ENCODE measurements around the gene ATPAF1.

The ATPAF1 gene

DNA sequence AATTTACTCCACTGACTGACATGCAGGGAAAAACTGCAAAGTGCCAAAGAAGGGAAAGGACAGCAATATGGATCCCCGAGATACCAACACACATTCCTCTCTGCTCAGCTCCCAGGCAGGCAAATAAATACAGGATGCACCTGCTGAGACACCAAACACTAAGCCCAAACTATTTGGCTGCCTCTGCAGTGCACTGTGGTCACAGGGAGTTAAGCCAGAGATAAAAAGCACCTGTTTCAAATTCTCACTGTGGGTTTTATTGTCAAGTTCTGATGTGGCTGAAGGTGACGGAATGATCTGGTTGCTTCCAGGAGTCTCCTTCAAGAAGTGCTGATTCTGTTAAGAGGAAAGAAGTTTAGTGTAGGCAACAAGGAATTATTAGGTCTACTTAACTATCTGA lies 21.2 kb upstream of the ATPAF1 start:
- Histone ChIP-seq H3K9me3 (ENCODE audit: control insufficient read depth, insufficient read depth, low read length) (no peaks in the 10 kb centered on the region), H3K4me1 (ENCODE audit: insufficient read depth, low read length) (no peaks in the 10 kb centered on the region), H3K9ac (ENCODE audit: low read depth, low read length) (no peak overlapping the region), H3K36me3 (ENCODE audit: insufficient read depth, low read length) (peaks cover 39% of the 10 kb centered on the region)

DNA sequence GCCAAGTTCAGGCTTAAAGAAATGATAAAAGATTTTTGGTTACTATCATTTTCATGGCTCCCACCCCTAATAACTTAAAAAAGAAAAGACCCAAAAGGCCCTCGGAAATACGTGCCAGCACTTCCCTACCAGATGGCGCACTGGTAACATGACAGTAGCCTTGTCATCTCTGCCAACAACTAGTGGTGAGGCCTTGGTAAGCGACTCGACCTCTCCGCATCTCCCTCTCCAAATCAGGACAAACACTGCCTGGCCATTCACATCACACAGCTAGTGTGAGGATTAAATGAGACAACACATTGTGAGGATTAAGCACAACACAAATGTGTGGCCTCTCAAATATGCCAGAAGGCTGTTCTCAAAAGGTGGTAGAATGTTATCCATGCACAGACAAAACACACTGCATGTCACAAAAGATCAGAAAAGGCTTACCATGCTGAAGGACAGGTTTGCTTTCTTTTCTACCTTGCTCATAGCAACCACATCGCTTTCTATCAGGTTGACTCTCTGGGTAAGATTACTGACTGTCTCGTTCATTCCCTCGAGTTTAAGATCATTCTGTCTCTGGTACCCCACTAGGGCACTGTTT lies 19.9 kb upstream of the ATPAF1 start:
- H3K9ac ChIP-seq (ENCODE audit: low read depth, low read length), result no peak overlapping the region
- H3K9me3 ChIP-seq (ENCODE audit: control insufficient read depth, insufficient read depth, low read length), result no peaks in the 10 kb centered on the region
- peaks cover 39% of the 10 kb centered on the region for H3K36me3 ChIP-seq (ENCODE audit: insufficient read depth, low read length)
- no peaks in the 10 kb centered on the region for H3K4me1 ChIP-seq (ENCODE audit: insufficient read depth, low read length)

DNA sequence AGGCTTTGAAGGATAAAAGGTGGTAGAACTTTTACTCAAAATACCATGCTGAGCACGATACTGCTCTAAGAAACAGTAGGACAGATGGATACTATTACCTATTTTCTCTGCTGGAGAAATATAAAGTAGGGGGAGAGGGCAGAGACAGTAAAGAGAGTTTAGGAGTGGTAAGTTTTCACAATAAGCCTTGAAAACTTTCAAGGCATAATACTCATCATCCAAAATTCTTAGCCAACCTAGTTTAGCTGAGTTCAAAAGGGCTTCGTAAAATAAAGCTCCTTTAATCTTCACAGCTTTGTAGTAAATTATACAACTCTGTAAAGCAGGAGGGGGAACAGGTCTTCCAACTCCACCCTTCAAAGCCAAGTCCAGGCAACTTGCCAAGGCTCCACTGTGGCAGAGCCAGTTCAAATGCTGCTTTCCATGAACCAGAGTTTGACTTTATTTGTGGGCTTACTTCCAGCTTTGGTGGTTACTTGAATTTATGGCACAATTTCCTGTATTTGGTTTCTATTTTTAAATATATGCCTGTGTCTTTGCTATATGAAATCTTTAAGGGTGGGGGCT lies 19.0 kb upstream of the ATPAF1 start:
- Histone ChIP-seq H3K36me3 (ENCODE audit: insufficient read depth, low read length) (peaks cover 39% of the 10 kb centered on the region), H3K4me1 (ENCODE audit: insufficient read depth, low read length) (no peaks in the 10 kb centered on the region), H3K9ac (ENCODE audit: low read depth, low read length) (no peak overlapping the region), H3K9me3 (ENCODE audit: control insufficient read depth, insufficient read depth, low read length) (no peaks in the 10 kb centered on the region)

DNA sequence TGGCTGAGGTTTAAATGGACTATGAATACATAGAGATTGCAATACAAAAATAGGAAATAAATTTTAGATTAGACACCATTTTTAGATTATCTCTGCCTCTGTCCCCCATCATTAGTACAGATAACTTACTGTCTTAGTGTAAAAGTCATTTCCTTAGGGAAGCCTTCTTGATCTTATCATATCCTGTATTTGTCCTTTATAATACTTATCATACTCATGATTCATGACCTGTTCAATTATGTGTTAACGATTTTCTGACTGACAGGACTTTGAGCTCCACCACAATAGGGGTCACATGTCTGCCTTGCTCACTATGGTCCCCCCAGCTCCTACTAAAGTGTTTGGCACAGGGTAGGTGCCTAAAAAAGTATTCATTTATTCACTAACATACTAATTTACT lies 18.1 kb upstream of the ATPAF1 start:
- no peaks in the 10 kb centered on the region for H3K4me1 ChIP-seq (ENCODE audit: insufficient read depth, low read length)
- peaks cover 47% of the 10 kb centered on the region for H3K36me3 ChIP-seq (ENCODE audit: insufficient read depth, low read length)
- no peak overlapping the region for H3K9ac ChIP-seq (ENCODE audit: low read depth, low read length)
- H3K9me3 ChIP-seq (ENCODE audit: control insufficient read depth, insufficient read depth, low read length), result no peaks in the 10 kb centered on the region

DNA sequence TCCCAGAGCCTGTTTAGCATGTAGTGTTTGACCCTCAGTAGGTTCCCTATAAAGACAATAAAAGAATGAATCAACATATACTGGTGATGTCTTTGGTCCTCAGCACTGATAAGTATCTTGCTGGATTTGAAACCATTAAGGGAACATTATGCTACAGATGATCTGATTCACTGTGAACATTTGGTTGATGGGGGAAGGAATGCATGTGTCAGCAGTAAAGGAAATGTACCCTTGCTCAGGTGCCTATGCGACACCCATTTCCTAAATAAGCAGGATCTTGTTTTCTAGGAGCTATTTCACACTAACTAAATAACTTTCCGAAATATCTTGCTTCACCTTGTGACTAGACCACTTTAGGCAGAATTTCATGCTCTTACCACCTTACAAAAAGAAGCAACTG lies 16.5 kb upstream of the ATPAF1 start:
- no peaks in the 10 kb centered on the region for H3K4me1 ChIP-seq (ENCODE audit: insufficient read depth, low read length)
- H3K9me3 ChIP-seq (ENCODE audit: control insufficient read depth, insufficient read depth, low read length), result no peaks in the 10 kb centered on the region
- H3K9ac ChIP-seq (ENCODE audit: low read depth, low read length), result no peak overlapping the region
- peaks cover 37% of the 10 kb centered on the region for H3K36me3 ChIP-seq (ENCODE audit: insufficient read depth, low read length)

DNA sequence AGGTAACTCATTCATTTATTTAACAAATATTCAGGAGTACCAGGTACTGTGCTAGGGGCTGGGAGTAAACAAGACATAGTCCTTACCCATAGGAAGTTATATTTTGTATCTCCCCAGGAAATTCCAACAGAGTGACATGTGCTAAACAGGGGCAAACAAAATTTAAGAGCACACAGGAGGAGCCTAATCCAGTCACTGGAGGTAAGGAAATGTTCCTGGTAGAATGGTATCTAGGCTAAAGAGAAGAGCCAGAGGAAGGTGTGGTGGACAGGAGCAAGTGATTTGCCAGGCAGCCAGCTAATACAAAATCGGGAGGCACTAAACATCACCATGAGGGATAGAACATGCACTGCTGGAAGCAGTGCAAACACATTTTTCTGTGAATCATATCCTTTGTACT lies 13.9 kb upstream of the ATPAF1 start:
- Histone ChIP-seq H3K9ac (ENCODE audit: low read depth, low read length) (no peak overlapping the region), H3K4me1 (ENCODE audit: insufficient read depth, low read length) (peaks cover 4% of the 10 kb centered on the region; the same call in 1 of the 2 replicates), H3K9me3 (ENCODE audit: control insufficient read depth, insufficient read depth, low read length) (no peaks in the 10 kb centered on the region), H3K36me3 (ENCODE audit: insufficient read depth, low read length) (peaks cover 25% of the 10 kb centered on the region)

DNA sequence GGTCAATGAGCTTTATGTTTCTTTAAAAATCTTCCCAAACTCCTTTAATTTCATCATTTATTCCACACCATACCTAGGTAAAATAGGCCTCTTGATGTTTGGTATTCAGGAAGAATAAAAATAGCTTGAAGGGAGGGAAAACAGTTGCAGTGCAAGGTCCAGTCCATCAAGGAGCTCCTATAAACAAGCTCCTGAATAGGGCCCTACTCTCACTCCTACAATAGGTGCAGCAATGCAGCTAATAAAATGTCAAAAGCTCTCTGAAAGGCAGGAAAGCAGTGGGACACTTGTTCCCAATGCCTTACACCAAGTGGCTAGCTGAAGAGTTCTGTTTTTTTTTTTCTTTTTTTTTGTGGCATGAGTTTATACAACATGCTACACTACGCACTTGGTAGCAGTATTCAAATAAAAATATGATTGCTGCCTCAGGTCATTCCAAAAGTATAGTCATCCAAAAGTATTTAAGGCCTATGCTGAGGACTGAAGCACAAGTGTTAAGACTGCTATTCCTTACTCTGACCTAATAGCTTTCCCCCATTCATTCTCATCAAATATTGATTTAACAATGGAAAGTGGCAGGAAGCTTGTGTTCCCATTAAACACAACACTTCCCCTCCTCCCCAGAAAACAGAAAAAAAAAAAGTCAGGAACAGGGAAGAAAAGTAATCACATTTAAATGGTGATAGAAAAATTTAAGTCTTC lies 13.3 kb upstream of the ATPAF1 start:
- Histone ChIP-seq H3K9me3 (ENCODE audit: control insufficient read depth, insufficient read depth, low read length) (no peaks in the 10 kb centered on the region), H3K9ac (ENCODE audit: low read depth, low read length) (no peak overlapping the region), H3K4me1 (ENCODE audit: insufficient read depth, low read length) (peaks cover 7% of the 10 kb centered on the region; the same call in 1 of the 2 replicates), H3K36me3 (ENCODE audit: insufficient read depth, low read length) (peaks cover 21% of the 10 kb centered on the region)

DNA sequence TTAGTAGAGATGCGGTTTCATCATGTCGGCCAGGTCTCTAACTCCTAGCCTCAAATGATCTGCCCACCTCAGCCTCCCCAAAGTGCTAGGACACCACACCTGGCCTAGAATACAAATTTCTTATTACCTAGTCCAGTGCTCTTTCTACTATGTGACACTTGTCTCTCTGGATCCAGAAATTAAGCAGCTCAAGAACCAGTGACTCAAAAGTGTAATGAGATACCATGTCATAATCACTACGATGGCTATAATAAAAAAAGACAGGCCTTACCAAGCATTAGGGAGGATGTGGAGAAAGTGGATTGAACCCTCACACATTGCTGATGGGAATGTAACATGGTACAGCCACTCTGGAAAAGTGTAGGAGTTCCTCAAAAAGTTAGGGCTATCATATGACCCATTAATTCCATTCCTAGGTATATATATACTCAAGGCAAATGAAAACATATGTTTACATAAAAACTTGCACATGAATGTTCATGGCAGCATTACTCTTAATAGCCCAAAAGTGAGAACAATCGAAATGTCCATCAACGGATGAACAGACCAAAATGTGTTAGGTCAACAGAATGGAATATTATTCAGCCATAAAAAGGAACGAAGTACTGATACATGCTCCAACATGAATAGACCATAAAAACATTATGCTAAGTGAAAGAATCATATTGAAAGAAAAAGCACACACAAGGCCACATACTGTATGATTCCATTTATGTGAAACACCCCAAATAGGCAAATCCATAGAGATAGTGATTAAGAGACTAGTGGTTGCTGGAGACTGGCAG lies 11.8 kb upstream of the ATPAF1 start:
- H3K9ac ChIP-seq (ENCODE audit: low read depth, low read length), result no peak overlapping the region
- H3K9me3 ChIP-seq (ENCODE audit: control insufficient read depth, insufficient read depth, low read length), result no peaks in the 10 kb centered on the region
- peaks cover 18% of the 10 kb centered on the region for H3K36me3 ChIP-seq (ENCODE audit: insufficient read depth, low read length)
- H3K4me1 ChIP-seq (ENCODE audit: insufficient read depth, low read length), result peaks cover 18% of the 10 kb centered on the region

DNA sequence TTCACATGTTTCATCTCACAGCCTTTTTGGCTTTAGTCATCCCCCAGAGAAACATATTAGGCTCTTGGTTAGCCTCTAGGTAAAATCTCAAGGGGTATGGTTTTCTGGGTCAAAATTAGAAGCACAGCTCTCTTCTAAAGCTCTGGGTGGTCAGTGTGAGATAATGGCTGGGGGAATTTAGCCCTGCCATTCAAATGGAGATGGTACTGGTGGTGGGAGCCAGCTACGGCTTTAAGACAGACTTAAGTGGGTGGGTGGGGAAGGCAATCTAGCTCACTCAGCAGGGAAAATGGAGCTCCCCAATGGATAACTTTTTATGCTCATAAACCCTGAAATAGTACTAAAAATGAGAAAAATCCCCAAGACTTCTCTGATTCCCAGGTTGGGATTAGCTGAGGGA lies 9.2 kb upstream of the ATPAF1 start:
- peaks cover 11% of the 10 kb centered on the region for H3K36me3 ChIP-seq (ENCODE audit: insufficient read depth, low read length)
- no peak overlapping the region for H3K9ac ChIP-seq (ENCODE audit: low read depth, low read length)
- no peaks in the 10 kb centered on the region for H3K9me3 ChIP-seq (ENCODE audit: control insufficient read depth, insufficient read depth, low read length)
- peaks cover 25% of the 10 kb centered on the region for H3K4me1 ChIP-seq (ENCODE audit: insufficient read depth, low read length)

DNA sequence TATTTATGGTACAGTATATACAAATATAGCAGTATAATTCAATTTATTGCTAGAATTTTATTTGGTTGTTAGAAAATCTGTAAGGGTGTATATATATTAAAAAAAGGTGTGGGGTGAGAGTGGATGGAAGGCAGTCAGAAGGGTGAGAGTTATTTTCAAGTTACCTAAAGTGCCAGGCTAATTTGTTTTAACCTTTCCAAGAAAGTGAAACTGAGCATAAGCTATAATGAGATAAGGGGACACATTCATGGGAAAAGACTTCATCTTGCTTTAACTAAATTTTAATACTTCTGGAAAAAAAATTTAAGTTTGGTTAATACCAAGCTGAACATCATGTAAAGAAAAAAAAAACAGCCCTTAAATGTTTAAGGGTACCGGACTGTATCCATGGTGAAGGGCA lies 8.4 kb upstream of the ATPAF1 start:
- H3K9me3 ChIP-seq (ENCODE audit: control insufficient read depth, insufficient read depth, low read length), result no peaks in the 10 kb centered on the region
- peaks cover 25% of the 10 kb centered on the region for H3K4me1 ChIP-seq (ENCODE audit: insufficient read depth, low read length)
- no peak overlapping the region for H3K9ac ChIP-seq (ENCODE audit: low read depth, low read length)
- H3K36me3 ChIP-seq (ENCODE audit: insufficient read depth, low read length), result peaks cover 3% of the 10 kb centered on the region; the same call in 1 of the 2 replicates

DNA sequence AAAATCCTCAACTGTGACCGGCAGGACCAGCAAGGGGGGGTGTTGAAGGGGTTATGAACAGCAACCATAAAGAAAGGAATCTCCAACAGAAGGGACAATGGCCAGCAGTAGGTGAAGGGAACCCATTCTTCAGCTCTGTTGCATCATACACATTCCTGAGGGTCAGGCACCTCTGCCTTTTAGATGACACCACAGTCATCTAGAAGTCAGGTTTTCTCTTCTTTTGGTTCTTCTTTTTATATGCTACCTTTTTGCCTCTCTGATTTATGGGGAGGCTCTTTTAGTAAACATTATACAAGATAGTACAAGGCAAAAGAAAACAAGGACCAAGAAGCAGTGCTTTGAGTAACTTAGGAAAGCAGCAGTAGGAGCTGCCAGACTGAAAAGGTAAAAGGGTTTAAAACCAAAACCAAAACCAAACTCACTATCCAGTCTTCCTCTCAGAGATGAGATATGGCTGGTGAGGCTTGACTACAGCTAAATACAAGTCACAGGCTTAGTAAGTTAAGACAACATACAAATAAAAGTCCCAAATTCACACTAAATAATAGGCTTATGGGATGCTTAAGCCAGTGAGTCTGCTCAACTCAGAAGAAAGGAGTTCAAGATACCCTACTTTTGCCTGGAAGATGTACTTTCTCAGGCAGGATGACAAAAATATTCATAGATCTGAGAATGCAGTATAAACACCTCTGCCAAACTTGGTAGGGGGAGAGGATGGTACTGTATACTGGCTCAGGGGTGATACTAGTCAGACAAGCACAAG lies 7.6 kb upstream of the ATPAF1 start:
- Histone ChIP-seq H3K4me1 (ENCODE audit: insufficient read depth, low read length) (peaks cover 25% of the 10 kb centered on the region), H3K36me3 (ENCODE audit: insufficient read depth, low read length) (no peaks in the 10 kb centered on the region; the same call in 1 of the 2 replicates), H3K9me3 (ENCODE audit: control insufficient read depth, insufficient read depth, low read length) (no peaks in the 10 kb centered on the region), H3K9ac (ENCODE audit: low read depth, low read length) (no peak overlapping the region)

DNA sequence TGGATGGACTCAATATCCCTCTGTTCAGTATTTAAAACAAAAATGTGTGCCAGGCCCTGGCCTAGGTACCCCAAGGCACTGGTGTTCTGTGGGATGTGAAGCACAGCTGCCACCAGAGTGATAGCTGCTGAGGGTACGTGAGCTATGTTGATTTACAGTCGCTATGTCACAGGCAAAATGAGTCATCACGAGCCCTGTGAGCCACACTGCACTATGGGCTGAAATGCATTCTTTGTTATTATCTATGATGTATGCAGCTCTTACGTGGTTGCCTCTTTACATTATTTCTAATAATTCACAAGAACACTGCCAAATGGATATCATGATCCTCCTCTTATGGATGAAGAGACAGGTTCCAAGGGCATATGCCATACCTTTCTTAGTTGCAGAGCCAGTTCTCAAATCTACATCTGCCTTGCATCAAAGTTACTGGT lies 5.6 kb upstream of the ATPAF1 start:
- Histone ChIP-seq H3K9me3 (ENCODE audit: control insufficient read depth, insufficient read depth, low read length) (no peaks in the 10 kb centered on the region), H3K36me3 (ENCODE audit: insufficient read depth, low read length) (no peaks in the 10 kb centered on the region), H3K9ac (ENCODE audit: low read depth, low read length) (no peak overlapping the region), H3K4me1 (ENCODE audit: insufficient read depth, low read length) (peaks cover 27% of the 10 kb centered on the region)

DNA sequence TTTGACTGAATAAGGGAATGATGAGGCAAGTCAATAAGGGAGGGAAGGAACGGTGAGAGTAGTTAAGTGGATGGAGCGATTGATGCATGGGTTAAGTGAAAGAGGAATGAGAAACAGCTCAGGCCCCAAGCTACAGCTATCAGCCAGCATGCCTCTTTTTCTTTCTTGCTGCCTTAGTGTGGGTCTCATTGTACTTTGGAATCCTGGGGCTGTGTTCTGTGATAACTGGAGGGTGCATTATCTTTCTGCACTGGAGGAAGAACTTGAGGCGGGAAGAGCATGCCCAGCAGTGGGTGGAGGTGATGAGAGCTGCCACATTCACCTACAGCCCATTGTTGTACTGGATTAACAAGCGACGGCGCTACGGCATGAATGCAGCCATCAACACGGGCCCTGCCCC lies 4.5 kb upstream of the ATPAF1 start:
- H3K36me3 ChIP-seq (ENCODE audit: insufficient read depth, low read length), result no peaks in the 10 kb centered on the region
- H3K4me1 ChIP-seq (ENCODE audit: insufficient read depth, low read length), result peaks cover 28% of the 10 kb centered on the region
- no peak overlapping the region for H3K9ac ChIP-seq (ENCODE audit: low read depth, low read length)
- no peaks in the 10 kb centered on the region for H3K9me3 ChIP-seq (ENCODE audit: control insufficient read depth, insufficient read depth, low read length)

DNA sequence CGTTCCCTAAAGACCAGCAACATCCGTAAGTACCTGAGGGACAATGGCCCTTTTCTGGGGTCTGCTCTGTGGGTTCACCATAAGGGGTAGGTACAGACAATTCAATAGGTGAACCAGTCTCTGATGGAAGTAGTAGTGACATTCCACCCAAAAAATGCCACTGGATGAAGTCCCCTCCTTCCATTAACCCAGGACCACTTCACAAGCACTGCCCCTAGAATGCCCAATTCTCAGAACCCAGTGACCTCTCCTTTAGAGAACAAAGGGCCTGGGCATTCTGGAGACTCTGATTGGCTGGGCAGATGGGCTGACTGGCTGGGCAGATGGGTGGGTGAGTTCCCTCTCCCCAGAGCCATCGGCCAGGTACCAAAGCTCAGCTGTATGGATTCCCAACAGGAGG lies 3.4 kb upstream of the ATPAF1 start, which contains the start of gene TEX38:
TEX38 (plus strand) TSS at position 301 of the 400 bp plus-strand sequence; CDS start at position 382, 81 bp downstream.
- Histone ChIP-seq H3K36me3 (ENCODE audit: insufficient read depth, low read length) (no peaks in the 10 kb centered on the region), H3K4me1 (ENCODE audit: insufficient read depth, low read length) (peaks cover 30% of the 10 kb centered on the region), H3K9me3 (ENCODE audit: control insufficient read depth, insufficient read depth, low read length) (no peaks in the 10 kb centered on the region), H3K9ac (ENCODE audit: low read depth, low read length) (no peak within 1 kb of the TSS)

Data from ES-I3 (cell line).